HG03064 (cell line): ENCODE results near the gene PLIN5.

Source experiments
- ATAC-seq: cut with Tn5 transposase; IDR thresholded peaks from one replicate; pipeline ENCODE4 v1.9.1; 2021; ENCODE audit warnings: low read depth; ENCODE audit not compliant: unreplicated experiment

Gene PLIN5

DNA sequence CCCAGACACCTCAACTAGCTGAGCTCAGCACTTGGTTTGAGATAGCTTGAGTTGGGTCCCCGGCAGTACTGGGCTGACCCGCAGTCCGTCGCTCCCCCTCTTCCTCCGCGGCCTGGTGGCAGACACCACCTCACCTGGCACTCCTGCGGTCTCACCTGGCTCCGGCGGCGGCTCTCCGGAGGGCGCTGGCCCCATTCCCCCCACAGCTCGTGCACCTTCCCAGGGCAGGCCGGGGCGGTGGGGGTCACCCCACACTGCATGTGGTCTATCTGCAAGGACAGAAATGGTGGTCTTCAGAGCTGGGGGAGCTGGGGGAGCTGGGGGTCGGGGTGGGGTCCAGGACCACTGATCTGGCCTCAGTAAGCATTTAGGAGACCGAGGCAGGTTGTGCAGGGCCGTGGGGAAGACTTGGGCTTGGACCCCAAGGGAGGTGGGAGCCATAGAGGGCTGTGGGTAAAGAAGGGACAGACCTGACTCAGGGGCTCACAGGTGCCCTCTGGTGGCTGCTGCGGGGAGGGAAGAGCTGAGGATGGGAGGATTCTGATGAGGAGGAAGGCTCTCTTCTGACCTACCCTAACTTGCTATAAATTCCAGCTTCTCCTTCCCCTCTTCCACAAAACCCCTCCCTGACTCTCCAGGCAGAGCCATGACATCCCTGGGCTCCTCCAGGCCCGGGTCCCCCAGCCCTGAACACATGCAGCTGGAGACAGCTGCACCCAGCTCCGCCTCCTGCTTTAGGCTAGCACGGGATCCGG, 10.0 kb downstream of the PLIN5 start:
- no peak for ATAC-seq

DNA sequence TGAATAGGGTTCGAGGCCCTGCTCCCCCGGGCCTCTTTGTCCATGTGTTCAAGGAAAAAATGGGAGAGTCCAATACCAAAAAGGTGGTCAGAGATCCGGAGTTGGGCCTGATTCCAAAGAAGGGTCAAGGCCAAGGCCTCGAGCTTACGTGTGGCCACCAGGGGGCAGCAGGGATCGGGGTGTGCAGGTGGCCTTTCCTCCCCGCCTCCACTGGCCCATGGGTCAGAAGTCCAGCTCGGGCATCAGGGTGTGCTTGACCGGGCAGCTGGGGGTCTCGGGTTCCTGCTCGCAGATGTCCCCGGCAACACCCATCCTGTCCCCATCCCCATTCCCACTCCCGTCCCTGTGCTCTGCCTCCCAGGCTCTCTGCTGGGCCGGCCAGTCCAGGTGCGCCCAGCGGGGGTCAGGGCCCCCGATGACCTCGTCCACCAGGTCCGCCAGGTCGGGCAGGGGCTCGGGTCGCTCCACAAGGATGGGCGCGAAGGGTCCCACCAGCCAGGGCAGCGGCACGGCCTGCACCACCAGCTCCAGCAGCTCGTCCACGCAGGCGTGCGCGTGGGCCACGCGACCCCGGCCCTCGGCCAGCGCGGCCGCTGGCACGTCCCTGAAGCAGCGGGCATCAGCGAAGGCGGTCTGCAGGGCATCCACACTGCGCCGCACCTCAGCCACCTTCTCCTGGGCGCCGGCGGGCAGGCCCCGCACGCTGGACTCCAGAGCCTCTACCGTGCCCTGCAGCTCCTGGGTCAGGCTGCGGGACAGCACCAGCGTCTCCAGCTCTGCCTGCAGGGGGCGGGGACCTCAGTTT, 11.5 kb downstream of the PLIN5 start:
- no peak for ATAC-seq

DNA sequence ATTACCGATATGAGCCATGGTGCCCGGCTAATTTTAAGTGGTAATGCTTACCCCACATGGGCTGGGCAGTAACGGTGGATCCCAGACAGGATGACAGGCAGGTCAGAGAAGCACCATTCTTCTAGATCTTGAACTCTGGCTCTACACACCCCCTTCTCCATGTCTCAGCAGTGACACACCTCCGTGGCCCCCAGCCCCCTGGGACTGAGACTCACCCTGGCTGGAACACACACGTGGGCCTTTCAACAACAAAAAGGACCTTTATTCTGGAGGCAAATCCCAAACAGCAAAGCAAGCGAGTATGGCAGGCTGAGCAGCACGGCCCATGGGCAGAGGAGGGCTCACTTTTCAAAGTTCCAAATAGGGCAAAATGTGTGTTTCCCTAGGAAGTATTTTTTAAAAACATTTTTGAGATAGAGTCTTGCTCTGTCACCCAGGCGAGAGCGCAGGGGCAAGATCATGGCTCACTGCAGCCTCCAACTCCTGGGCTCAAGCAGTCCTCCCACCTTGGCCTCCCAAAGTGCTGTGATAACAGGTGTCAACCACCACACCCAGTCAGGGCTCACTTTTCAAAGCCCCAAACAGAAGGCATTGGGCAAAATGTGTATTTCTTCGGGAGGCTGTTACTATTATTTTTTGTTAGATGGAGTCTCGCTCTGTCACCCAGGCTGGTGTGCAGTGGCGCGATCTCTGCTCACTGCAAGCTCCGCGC, 12.6 kb downstream of the PLIN5 start:
- no peak for ATAC-seq

DNA sequence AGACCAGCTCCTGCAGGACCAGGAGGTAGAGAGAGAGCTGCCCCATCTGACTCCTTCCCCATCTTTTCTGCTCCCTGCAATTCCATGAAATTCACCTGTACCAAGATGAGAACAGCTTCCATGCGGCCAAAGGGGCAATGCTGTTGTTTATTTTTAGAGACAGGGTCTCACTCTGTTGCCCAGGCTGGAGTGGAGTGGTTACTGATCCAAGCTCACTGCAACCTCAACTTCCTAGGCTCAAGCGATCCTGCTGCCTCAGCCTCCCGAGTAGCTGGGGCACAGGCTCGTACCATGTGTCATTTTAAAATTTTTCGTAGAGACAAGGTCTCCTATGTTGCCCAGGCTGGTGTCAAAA, 13.2 kb downstream of the PLIN5 start:
- ATAC-seq: no peak

DNA sequence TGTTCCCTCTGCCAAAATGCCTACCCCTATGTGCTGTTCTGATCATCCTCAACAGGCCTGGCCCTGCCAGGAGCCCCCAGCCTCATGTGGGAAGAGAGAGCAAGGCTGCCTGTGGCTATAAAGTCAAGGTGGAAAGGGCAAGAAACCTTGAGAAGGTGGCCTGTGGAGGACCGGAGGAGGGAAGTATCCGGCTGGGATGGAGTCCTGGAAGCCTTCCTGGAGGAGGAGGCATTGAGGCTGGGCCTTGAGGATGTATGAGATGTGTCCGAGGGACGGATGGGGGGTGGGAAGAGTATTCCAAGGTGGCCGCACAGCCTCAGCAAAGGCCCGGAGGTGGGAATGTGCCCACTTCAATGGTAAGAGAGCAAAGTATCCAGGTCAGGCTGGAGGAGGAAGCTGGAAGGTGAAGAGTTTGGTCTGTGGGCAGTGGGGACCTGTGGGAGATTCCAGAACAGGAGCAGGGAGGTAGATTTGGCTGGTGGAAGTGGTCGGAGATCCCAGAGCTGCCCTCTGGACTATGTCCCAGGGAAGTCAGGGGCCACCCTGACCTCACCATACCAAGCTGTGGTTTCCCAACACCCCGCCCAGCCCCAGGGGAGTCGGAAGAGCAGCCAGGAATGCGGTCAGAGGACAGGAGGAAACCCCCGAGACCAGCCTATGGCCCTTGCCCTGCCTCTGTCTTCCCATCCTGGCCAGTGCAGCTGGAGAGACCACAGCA, 13.7 kb downstream of the PLIN5 start:
- ATAC-seq: no peak

DNA sequence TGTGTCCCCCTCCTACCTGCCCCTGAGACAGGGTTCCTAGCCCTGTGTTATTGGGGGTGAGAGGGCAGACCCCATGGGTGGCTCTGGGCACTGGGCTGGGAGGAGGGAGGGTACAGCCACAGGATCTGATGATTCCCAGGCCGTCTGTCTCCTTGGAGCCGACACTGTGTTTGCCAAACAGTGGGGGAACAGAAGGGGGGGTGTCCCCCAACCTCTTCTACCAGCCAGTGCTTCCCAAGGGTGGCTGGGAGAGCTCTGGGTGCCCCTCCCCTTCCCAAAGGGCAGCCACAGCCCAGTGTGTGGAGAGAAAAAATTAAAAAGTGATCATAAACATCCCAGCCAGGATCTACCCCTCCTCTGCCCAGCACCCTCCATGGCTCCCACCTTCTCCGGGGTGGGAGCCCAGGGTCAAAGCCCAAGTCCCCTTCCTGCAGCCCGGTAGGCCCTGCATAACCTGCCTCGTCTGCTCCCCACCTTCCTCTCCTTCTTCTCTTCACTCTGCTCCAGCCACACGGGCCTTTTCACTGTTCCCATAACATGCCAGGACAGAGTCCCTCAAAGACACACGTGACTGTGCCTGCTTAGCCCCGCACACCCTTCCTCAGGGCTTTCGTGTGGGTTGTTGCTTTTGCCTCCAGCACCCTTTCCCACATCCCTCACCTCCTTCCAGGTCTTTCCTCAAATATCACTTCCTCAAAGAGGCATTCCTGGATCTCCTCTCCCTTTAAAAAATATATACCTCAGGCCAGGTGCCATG, 15.3 kb downstream of the PLIN5 start:
- ATAC-seq: no peak

DNA sequence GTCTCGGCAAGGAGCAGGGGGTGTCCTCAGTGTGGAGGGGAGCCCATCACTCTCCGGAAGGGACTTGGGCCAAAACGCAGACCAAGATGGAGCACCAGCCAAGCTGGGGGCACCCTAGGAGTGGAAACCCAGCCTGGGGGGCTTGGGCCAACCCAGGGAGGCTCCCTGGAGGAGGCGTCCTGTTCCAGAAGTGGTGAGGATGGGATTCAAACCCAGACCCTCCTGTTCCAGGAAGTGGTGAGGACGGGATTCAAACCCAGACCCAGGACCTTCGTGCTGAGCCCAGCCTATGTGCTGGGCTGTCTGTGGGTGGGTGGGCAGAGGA, 15.9 kb downstream of the PLIN5 start:
- ATAC-seq: no peak

DNA sequence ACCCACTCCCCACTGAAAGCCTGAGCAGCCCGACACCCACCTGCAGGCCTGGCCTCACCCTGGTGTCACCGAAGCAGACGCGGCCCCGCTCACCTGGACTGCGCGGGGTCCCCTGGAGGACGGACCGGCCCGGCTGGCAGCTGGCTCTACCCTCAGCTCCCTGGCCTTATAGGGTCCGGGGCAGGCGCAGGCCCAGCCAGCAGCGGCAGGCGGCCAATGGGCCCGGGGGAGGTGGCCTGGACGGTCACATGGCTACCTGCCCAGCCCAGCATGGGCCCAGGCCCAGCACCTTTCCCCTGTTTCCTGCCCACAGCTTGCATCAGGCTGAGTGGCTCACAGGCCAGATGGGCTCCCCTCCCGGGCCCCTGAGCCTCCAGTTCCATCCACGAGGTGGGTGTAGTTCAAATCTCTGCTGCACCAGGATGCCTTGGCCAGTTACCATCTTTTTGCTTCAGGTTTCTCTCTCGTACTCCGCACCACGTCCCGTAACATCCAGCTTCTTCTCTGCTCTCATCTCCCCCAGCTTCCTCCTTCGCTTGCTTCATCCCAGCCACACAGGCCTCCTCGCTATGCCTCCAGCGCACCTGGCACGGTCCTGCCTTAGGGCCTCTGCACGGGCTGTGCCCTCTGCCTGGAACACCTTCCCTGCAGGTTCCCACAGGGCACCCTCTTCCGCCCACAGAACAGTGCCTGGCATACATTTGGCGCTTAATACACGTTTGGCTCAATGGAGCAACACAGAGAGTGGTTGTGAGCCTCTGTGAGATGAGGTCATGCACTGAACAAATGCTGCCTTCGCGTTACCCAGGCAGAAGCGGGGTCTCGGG, 16.5 kb downstream of the PLIN5 start, which contains the start of gene PLIN4:
PLIN4 (minus strand) TSS at position 142 of the 827 bp plus-strand sequence. CDS start 214 bp downstream, outside the sequence.
- ATAC-seq: no peak

DNA sequence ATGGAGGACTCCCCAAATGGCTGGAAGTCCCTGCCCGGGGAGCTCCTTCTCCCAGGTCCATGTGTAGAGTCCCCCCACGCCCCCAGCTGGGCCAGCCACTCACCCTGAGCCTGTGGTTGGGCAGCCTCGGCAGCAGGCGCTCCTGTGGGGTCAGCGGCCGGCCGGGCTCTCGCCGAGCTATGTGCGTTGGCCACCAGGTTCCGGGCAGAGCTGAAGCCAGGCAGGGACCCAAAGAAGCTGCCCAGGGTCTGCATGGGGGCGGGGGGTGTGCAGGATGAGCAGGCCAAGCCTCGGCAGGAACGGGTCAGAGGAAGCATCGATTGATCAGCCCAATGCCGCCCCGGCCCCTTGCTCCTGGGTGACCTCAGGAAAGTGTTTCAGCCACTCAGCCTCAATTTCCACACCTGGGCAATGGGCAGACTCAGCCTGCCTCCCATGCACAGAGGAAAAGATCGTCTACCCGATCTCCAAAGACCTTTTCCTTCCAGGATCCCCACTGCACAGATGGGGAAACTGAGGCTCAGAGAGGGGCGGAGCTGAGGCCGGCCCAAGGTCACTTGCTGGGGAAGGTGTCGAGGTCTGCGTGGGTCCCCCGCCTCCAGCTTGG, 17.5 kb downstream of the PLIN5 start:
- ATAC-seq: no peak

- ATAC-seq: no peak
These were observed 18.1 kb downstream of the PLIN5 start for GRCh38 chr19:4516939-4517300.

DNA sequence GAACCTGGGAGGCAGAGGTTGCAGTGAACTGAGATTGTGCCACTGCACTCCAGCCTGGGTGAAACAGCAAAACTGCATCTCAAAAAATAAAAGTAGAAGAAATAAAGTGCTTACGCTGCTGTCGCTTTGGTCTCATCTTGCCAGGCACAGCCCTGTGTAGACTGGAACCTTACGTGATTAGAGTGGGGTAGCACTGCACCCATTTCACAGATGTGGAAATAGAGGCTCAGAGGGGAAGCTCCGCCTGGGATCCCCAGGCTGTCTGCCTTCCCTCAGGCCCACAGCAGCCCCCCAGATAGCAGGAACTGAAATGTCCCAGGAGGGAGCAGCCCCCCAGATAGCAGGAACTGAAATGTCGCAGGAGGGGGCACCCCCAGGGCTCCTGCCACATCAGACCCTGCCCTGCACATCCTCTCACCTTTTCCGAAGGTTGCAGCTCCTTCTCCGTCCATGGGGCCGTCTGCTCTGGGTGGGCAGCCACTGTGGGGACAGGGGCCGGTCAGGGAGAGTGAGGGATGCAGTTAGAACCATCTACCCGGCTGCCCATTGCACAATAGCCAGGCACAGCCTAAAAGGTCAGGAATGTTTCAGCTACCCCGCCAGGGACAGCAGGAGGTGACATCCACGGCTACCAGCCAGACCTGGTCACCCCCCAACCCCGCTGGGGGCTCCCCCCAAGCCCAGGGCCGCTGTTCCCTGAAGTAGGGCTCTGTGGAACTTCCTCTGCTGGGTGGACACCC, 18.7 kb downstream of the PLIN5 start:
- no peak for ATAC-seq

DNA sequence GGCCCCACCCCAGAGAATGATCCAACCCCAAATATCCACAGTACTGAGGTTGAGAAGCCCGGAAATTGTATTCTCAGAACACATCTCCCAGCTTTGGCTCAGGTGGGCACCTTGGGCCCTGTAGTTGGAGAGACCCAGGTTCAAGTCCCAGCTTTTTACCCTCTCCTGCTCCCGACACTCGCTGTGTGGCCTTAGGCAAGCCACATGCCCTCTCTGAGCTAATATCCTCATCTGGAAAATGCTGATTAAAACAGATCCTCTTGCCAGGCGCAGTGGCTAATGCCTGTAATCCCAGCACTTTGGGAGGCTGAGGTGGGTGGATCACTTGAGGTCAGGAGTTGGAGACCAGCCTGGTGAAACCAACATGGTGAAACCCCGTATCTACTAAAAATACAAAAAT, 19.3 kb downstream of the PLIN5 start:
- no peak for ATAC-seq

DNA sequence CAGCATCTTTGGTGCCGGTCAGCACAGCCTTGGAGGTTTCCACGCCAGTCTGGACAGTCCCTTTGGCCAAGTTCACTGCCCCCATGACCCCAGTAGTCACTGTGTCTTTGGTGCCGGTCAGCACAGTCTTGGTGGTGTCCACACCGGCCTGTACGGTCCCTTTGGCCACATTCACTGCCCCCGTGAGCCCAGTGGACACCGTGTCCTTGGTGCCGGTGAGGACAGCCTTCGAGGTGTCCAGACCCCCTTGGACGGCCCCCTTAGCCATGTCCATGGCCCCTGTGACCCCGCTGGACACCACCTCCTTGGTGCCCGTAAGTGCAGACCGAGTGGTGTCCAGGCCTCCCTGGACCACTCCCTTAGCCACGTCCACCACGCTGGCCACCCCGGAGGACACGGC, 21.8 kb downstream of the PLIN5 start:
- ATAC-seq: no peak

GRCh38 chr19:4512070-4512469, 23.0 kb downstream of the PLIN5 start:
- ATAC-seq: no peak

- no peak for ATAC-seq
These were observed 23.5 kb downstream of the PLIN5 start for GRCh38 chr19:4511300-4512054.

GRCh38 chr19:4510435-4511255, 24.4 kb downstream of the PLIN5 start:
- no peak for ATAC-seq

GRCh38 chr19:4508698-4509097, 26.3 kb downstream of the PLIN5 start:
- ATAC-seq: no peak
